Measurements from ENCODE around the gene C1orf21. TPM values are rescaled to one million over a fixed set of nuclear protein-coding genes. Genes with fewer than 3 reads are reported as not detected.

Gene C1orf21
- total RNA-seq, 1 donor: 47.3 TPM

DNA sequence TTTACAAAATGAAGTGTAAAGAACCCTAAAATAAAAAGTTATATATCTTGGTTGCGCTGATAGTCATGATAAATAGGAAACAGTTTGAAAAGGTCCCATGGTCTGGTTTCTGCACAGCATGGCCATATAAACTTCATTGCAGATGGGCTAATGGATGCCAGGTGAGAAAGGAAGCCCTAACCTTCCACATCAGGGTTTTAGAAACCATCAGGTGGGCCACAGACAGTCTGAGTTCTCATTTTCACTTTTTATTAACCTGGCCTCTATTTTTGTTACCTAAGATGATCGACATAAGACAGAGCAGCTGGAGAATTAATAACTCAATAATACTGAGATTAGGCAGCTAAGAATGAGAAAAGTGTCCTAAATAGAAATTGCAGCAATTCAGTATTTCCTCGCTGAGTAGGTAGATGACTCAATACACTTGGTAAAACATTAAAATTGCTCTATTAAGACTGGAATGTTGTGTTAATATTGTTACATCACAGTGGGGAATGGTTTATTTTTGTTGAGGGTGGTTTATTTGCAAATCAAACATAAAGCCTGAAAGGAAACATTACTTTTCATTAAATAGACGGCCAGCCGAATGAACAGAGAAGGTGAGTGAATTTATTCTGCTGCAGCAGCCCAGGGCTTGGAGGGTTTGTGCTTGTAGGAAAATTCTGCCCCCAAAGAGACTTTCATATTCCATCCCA, 21.1 kb downstream of the C1orf21 start:
- TF ChIP-seq CTCF (IDR thresholded peaks at IDR 0.05; ENCODE audit: insufficient read depth, low read length): no peak
- no peak for DNase-seq (ENCODE audit: low read depth)
- H3K4me3 ChIP-seq (ENCODE audit: low read depth, low read length): no peak overlapping the region

GRCh38 chr1:184408580-184408979, 21.8 kb downstream of the C1orf21 start:
- DNase-seq (ENCODE audit: low read depth): no peak
- TF ChIP-seq CTCF (IDR thresholded peaks at IDR 0.05; ENCODE audit: insufficient read depth, low read length): no peak
- H3K4me3 ChIP-seq (ENCODE audit: low read depth, low read length): no peak overlapping the region

DNA sequence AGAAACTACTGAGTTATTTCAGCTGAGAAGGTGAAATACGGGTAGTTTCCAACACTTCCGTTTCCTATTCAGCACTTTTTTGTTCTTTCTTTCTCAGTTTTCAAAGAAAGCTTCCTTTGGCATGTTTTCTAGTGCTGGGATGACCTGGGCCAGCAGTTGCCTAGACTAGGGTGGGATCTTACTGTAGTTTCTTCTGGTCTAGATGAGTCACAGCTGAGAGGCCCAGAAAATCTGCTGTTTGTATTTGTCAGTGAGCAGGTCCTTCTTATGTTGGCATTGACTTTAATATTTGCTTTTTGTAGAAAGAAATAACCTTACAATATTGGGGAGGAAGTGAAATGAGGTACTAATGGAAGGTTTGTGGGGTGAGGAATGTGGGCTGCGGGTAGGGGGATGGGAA, 22.2 kb downstream of the C1orf21 start:
- DNase-seq (ENCODE audit: low read depth): peak; percentile 60
- no peak for TF ChIP-seq CTCF (IDR thresholded peaks at IDR 0.05; ENCODE audit: insufficient read depth, low read length)
- H3K4me3 ChIP-seq (ENCODE audit: low read depth, low read length): no peak overlapping the region

DNA sequence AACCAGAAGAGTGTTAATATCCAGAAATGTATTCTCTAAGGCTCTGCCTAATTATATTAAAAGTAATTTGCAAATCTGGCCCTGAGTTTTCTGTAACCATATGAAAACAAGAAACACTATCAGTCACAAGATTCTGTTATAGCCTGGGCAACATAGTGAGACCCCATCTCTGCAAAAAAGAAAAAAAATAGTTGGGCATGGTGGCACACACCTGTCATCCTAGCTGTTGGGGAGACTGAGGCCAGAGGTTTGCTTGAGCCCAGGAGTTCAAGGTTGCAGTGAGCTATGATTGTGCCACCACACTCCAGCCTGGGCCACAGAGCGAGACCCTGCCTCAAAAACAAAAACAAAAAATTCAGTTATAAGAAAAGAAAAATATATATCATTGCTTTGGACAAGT, 25.6 kb downstream of the C1orf21 start:
- H3K4me3 ChIP-seq (ENCODE audit: low read depth, low read length): no peak overlapping the region
- no peak for DNase-seq (ENCODE audit: low read depth)
- no peak for TF ChIP-seq CTCF (IDR thresholded peaks at IDR 0.05; ENCODE audit: insufficient read depth, low read length)

DNA sequence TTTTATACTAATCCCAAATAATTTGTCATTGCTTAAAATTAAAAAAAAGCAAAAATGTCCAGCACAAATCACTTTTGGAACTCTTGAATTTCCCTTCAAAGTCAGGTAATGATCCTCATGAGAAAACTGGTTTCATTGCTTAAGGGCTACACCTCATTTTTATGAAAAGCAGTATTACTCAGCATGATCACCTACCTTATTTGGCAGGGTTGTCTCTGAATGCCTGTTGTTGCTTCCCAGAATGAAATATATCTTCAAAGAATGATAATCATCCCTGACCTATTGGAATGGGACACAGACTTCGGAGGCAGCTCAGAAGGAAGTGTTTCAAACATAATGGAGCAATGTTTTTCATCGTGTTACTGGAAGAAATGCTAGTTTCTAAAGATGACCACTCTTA, 29.7 kb downstream of the C1orf21 start:
- DNase-seq (ENCODE audit: low read depth): no peak
- H3K4me3 ChIP-seq (ENCODE audit: low read depth, low read length): no peak overlapping the region
- TF ChIP-seq CTCF (IDR thresholded peaks at IDR 0.05; ENCODE audit: insufficient read depth, low read length): no peak

- no peak overlapping the region for H3K4me3 ChIP-seq (ENCODE audit: low read depth, low read length)
- no peak for DNase-seq (ENCODE audit: low read depth)
- no peak for TF ChIP-seq CTCF (IDR thresholded peaks at IDR 0.05; ENCODE audit: insufficient read depth, low read length)
Observed at GRCh38 chr1:184416946-184417345, 30.1 kb downstream of the C1orf21 start.

- H3K4me3 ChIP-seq (ENCODE audit: low read depth, low read length): no peak overlapping the region
- no peak for DNase-seq (ENCODE audit: low read depth)
- TF ChIP-seq CTCF (IDR thresholded peaks at IDR 0.05; ENCODE audit: insufficient read depth, low read length): no peak
Observed at GRCh38 chr1:184417916-184418315, 31.1 kb downstream of the C1orf21 start.

All from fibroblast of the aortic adventitia (primary cell).